Activated T-helper 2 cell treated with anti-CD3 and anti-CD28 coated beads, Interferon-gamma antibody, Interleukin-2, Interleukin-4, amounts not matched to agents 10 μg/mL and 5 μg/mL and 100 μg/mL, durations not matched to agents 14 hours and 24 hours and 36 hours (primary cell): ENCODE measurements around the gene C4BPB. TPM values are rescaled to one million over a fixed set of nuclear protein-coding genes. Genes with fewer than 3 reads are reported as not detected.

Source experiments
- DNase-seq: peaks from one replicate; pipeline ENCODE4 v3.0.0; 2021; ENCODE audit warnings: low spot score
- H3K27ac Mint-ChIP-seq: one replicate; pipeline ENCODE4 v1.8.0; 2021; ENCODE audit warnings: mixed read lengths
- H3K27me3 Mint-ChIP-seq: one replicate; pipeline ENCODE4 v1.8.0; 2021; ENCODE audit warnings: low read depth, mixed read lengths
- H3K36me3 Mint-ChIP-seq: one replicate; pipeline ENCODE4 v1.8.0; 2021; ENCODE audit warnings: low read depth, mixed read lengths
- H3K4me1 Mint-ChIP-seq: one replicate; pipeline ENCODE4 v1.8.0; 2021; ENCODE audit warnings: low read depth, mixed read lengths
- H3K4me3 Mint-ChIP-seq: one replicate; pipeline ENCODE4 v1.8.0; 2021; ENCODE audit warnings: low read depth, mild to moderate bottlenecking, moderate library complexity, mixed read lengths
- H3K9me3 Mint-ChIP-seq: one replicate; pipeline ENCODE4 v1.8.0; 2021; ENCODE audit warnings: mixed read lengths
- intact Hi-C: fragments of 100-400 bp; cut with micrococcal nuclease; formaldehyde crosslinking; loops from one replicate; pipeline ENCODE4 v1.15.1; 2023
- total RNA-seq: library from RNA; stranded (reverse); gene quantifications from 2 replicates; pipeline ENCODE4 v1.2.3, GENCODE V29; 2022

The C4BPB gene
- total RNA-seq, 1 donor from 2014 or later: 0.23 TPM

DNA sequence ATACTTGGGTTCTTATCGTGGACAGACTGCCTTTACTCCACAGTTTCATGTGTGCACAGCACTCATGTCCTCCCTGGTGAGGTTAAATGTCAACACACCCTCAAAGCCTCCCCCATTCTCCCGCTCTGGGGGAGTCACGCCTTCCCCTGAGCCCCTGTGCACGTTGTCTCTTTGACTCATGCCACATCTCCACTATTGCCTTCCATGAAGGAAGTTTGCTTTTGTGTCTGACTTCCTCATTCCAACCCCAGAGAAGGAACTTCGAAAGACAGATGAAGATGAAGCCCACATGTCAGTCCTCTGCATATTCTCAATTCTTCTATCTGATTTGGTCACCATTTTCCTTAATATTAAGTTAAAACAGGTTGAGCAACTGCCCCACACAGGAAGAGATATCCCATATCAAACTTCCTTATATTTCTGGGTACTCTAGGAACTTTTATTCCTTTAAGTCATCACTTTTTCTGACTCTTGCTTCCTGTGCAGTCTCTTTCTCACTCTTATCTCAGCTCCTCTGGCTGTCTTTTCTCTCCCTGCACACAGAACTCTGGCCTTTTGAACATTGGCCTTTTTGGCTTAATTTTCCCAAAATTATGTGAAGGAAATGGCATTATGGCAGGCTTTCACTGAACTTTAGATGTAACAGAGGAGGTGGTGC lies 56.9 kb downstream of the C4BPB start:
- no peak for DNase-seq
- intact Hi-C loops: no loop called here
- H3K4me3 Mint-ChIP-seq: no peak overlapping the region
- no peaks in the 10 kb centered on the region for H3K4me1 Mint-ChIP-seq
- peaks cover 2% of the 10 kb centered on the region for H3K27me3 Mint-ChIP-seq
- H3K9me3 Mint-ChIP-seq: no peaks in the 10 kb centered on the region
- H3K36me3 Mint-ChIP-seq: no peaks in the 10 kb centered on the region
- H3K27ac Mint-ChIP-seq: no peak overlapping the region

Other genes starting within 250 kb of the C4BPB start
- gene IL20, start 223.2 kb upstream of the C4BPB start, total RNA-seq: not detected in 2 replicates
- 3.1 and 3.4 TPM in 2 replicates for gene IL24, start 191.4 kb upstream of the C4BPB start, total RNA-seq
- gene FCMR, start 166.9 kb upstream of the C4BPB start, total RNA-seq: 14.1 and 16.7 TPM in 2 replicates
- not detected in 2 replicates for gene PIGR, start 142.4 kb upstream of the C4BPB start, total RNA-seq
- not detected in 2 replicates for gene FCAMR, start 118.4 kb upstream of the C4BPB start, total RNA-seq
- not detected in 2 replicates for gene C1orf116, start 56.1 kb upstream of the C4BPB start, total RNA-seq
- 8.1 and 8.7 TPM in 2 replicates for gene YOD1, start 37.7 kb upstream of the C4BPB start, total RNA-seq
- gene PFKFB2, start 35.6 kb upstream of the C4BPB start, total RNA-seq: 1.9 and 2.2 TPM in 2 replicates
- gene C4BPA, start 15.4 kb downstream of the C4BPB start, total RNA-seq: not detected in 2 replicates
- 132 and 135 TPM in 2 replicates for gene CD55, start 232.8 kb downstream of the C4BPB start, total RNA-seq